Measurements from ENCODE around the gene PDZD8. TPM values are rescaled to one million over a fixed set of nuclear protein-coding genes. Genes with fewer than 3 reads are reported as not detected.

The PDZD8 gene
- total and polyA plus RNA-seq, 2 experiments from 2014 or later = 4.7 to 12.9 TPM

DNA sequence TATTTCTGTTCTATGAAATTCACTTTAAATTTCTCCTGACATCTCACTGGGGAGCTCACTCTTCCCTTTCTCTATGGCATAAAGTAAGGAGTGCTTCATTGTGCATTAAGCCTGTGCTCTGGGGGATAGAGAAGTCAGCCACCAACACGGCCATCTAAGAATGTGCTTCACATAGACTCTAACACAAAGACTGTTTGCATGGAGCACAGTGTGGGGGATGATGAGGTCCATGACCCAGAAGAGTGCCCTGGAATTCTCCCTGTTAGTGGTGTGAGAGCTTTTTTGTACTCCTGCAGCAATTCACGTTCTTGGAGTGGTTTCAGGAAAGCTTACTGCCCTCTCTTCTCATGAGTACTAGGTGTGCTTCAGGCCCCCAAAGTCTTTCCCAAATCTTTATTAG, 43.9 kb upstream of the PDZD8 start:
- no peak for DNase-seq (ENCODE audit: low read depth in 1 of 2, low spot score in 1 of 2)
- H3K4me3 ChIP-seq = no peak overlapping the region
- H3K27ac ChIP-seq = no peak overlapping the region

GRCh38 chr10:117418121-117418520, 42.9 kb upstream of the PDZD8 start:
- H3K9me3 ChIP-seq (ENCODE audit: low read depth) = no peaks in the 10 kb centered on the region
- peak overlapping the region; percentile 75 for H3K27ac ChIP-seq
- H3K27me3 ChIP-seq = no peaks in the 10 kb centered on the region
- no peak for DNase-seq (ENCODE audit: low read depth in 1 of 2, low spot score in 1 of 2)
- no peak for TF ChIP-seq CTCF (IDR thresholded peaks at IDR 0.05; ENCODE audit: low read depth, low read length)
- H3K4me3 ChIP-seq = no peak overlapping the region
- no peaks in the 10 kb centered on the region for H3K36me3 ChIP-seq
- H3K4me1 ChIP-seq (ENCODE audit: low read depth) = peaks cover 23% of the 10 kb centered on the region

More for the DNA sequence above, 43.9 kb upstream of the PDZD8 start:
- Histone ChIP-seq H3K36me3 (no peaks in the 10 kb centered on the region), H3K9me3 (ENCODE audit: low read depth) (no peaks in the 10 kb centered on the region), H3K27me3 (no peaks in the 10 kb centered on the region), H3K4me1 (ENCODE audit: low read depth) (peaks cover 23% of the 10 kb centered on the region)
- no peak for TF ChIP-seq CTCF (IDR thresholded peaks at IDR 0.05; ENCODE audit: low read depth, low read length)

DNA sequence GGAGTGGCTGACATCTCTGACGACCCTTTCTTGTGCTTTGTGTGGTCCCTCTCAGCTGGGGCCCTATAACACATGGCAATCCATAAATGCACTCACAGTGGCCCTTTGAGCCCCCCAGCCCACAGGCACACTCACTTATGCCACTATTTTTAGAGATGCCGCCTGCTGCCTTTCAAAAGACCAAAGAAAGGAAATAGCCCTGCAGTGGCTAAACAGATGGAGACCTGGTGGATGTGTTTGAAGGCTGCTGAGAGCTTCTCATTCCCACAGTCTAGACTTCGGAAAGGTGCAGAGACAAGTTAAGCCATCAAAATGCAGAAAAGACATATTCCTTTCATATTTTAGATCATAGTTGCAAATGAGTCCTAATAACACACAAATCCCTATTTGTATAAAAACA, 42.0 kb upstream of the PDZD8 start:
- no peak overlapping the region for H3K4me3 ChIP-seq
- no peaks in the 10 kb centered on the region for H3K9me3 ChIP-seq (ENCODE audit: low read depth)
- DNase-seq (ENCODE audit: low read depth in 1 of 2, low spot score in 1 of 2) = peak in 1 of 2 donors; percentile 49
- H3K4me1 ChIP-seq (ENCODE audit: low read depth) = peaks cover 23% of the 10 kb centered on the region
- no peak for TF ChIP-seq CTCF (IDR thresholded peaks at IDR 0.05; ENCODE audit: low read depth, low read length)
- no peaks in the 10 kb centered on the region for H3K27me3 ChIP-seq
- H3K27ac ChIP-seq = peak overlapping the region; percentile 75
- no peaks in the 10 kb centered on the region for H3K36me3 ChIP-seq

DNA sequence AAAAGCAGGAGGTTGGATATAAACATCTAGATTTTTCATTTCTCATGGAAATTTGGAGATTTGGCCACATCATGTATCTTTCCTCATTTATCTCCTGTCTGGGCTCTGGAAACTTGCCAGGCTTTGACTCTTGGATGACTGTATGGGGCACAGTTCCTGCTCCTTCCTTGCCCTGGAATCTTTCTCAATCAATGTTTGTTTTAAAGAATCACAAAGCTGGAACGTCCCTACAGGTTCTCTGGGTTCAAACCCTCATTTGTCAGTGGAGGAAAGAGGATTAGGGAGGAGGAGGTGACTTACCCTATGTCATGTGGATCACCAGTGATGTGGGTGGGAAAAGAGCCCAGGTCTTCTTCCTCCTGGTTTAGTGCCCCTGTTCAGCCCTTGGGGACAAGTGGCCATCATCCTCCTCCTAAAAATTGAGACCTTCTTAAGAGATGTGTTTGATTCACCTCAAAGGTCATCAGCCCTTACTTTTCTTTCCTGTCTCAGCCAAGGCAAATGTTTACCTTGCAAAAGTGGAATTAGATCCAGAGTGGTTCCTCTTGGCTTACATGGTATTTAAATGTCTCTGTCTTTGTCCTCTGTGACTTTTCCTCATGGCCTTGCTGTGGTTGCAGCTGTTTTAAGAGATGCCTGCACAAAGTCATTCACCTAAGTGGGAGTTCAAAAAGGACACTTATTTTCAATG, 38.8 kb upstream of the PDZD8 start:
- peak in 1 of 2 donors; percentile 41 for DNase-seq (ENCODE audit: low read depth in 1 of 2, low spot score in 1 of 2)
- Histone ChIP-seq H3K27me3 (no peaks in the 10 kb centered on the region), H3K27ac (no peak overlapping the region), H3K4me1 (ENCODE audit: low read depth) (peaks cover 23% of the 10 kb centered on the region), H3K4me3 (no peak overlapping the region), H3K36me3 (no peaks in the 10 kb centered on the region), H3K9me3 (ENCODE audit: low read depth) (no peaks in the 10 kb centered on the region)
- TF ChIP-seq CTCF (IDR thresholded peaks at IDR 0.05; ENCODE audit: low read depth, low read length) = no peak

GRCh38 chr10:117412469-117413010, 37.3 kb upstream of the PDZD8 start:
- Histone ChIP-seq H3K4me1 (ENCODE audit: low read depth) (peaks cover 8% of the 10 kb centered on the region), H3K36me3 (no peaks in the 10 kb centered on the region), H3K27me3 (no peaks in the 10 kb centered on the region), H3K4me3 (no peak overlapping the region), H3K9me3 (ENCODE audit: low read depth) (no peaks in the 10 kb centered on the region), H3K27ac (no peak overlapping the region)
- TF ChIP-seq CTCF (IDR thresholded peaks at IDR 0.05; ENCODE audit: low read depth, low read length) = no peak
- no peak for DNase-seq (ENCODE audit: low read depth in 1 of 2, low spot score in 1 of 2)
